ENCODE measurements around the gene MAN2A1. TPM values are rescaled to one million over a fixed set of nuclear protein-coding genes. Genes with fewer than 3 reads are reported as not detected.

MAN2A1 gene
- total and polyA plus RNA-seq, 2 experiments from 2014 or later: 4.4 to 8.6 TPM

GRCh38 chr5:109713453-109713852 lies 23.7 kb downstream of the MAN2A1 start:
- no peak for TF ChIP-seq CTCF (IDR thresholded peaks at IDR 0.05; ENCODE audit: low read depth, low read length)
- no peak for DNase-seq (ENCODE audit: low read depth in 1 of 2, low spot score in 1 of 2)
- Histone ChIP-seq H3K4me3 (no peak overlapping the region), H3K27me3 (no peaks in the 10 kb centered on the region), H3K27ac (no peak overlapping the region), H3K4me1 (ENCODE audit: low read depth) (peaks cover 7% of the 10 kb centered on the region), H3K9me3 (ENCODE audit: low read depth) (no peaks in the 10 kb centered on the region), H3K36me3 (no peaks in the 10 kb centered on the region)

- DNase-seq (ENCODE audit: low read depth in 1 of 2, low spot score in 1 of 2): no peak
- no peak overlapping the region for H3K27ac ChIP-seq
- no peak for TF ChIP-seq CTCF (IDR thresholded peaks at IDR 0.05; ENCODE audit: low read depth, low read length)
- H3K4me3 ChIP-seq: no peak overlapping the region
- peaks cover 7% of the 10 kb centered on the region for H3K4me1 ChIP-seq (ENCODE audit: low read depth)
- no peaks in the 10 kb centered on the region for H3K9me3 ChIP-seq (ENCODE audit: low read depth)
- no peaks in the 10 kb centered on the region for H3K36me3 ChIP-seq
- no peaks in the 10 kb centered on the region for H3K27me3 ChIP-seq
Observed at GRCh38 chr5:109714592-109714991, 24.9 kb downstream of the MAN2A1 start.

- Histone ChIP-seq H3K36me3 (no peaks in the 10 kb centered on the region), H3K27ac (no peak overlapping the region), H3K27me3 (no peaks in the 10 kb centered on the region), H3K9me3 (ENCODE audit: low read depth) (no peaks in the 10 kb centered on the region), H3K4me1 (ENCODE audit: low read depth) (peaks cover 7% of the 10 kb centered on the region), H3K4me3 (no peak overlapping the region)
- DNase-seq (ENCODE audit: low read depth in 1 of 2, low spot score in 1 of 2): no peak
- no peak for TF ChIP-seq CTCF (IDR thresholded peaks at IDR 0.05; ENCODE audit: low read depth, low read length)
Observed at GRCh38 chr5:109718216-109718615, 28.5 kb downstream of the MAN2A1 start.

GRCh38 chr5:109718632-109719031 lies 28.9 kb downstream of the MAN2A1 start:
- no peaks in the 10 kb centered on the region for H3K27me3 ChIP-seq
- no peak for DNase-seq (ENCODE audit: low read depth in 1 of 2, low spot score in 1 of 2)
- no peaks in the 10 kb centered on the region for H3K9me3 ChIP-seq (ENCODE audit: low read depth)
- no peak overlapping the region for H3K27ac ChIP-seq
- no peak overlapping the region for H3K4me3 ChIP-seq
- H3K4me1 ChIP-seq (ENCODE audit: low read depth): peaks cover 7% of the 10 kb centered on the region
- no peaks in the 10 kb centered on the region for H3K36me3 ChIP-seq
- no peak for TF ChIP-seq CTCF (IDR thresholded peaks at IDR 0.05; ENCODE audit: low read depth, low read length)

- Histone ChIP-seq H3K4me3 (no peak overlapping the region), H3K27me3 (no peaks in the 10 kb centered on the region), H3K36me3 (no peaks in the 10 kb centered on the region), H3K4me1 (ENCODE audit: low read depth) (peaks cover under 1% of the 10 kb centered on the region), H3K27ac (no peak overlapping the region), H3K9me3 (ENCODE audit: low read depth) (no peaks in the 10 kb centered on the region)
- no peak for TF ChIP-seq CTCF (IDR thresholded peaks at IDR 0.05; ENCODE audit: low read depth, low read length)
- no peak for DNase-seq (ENCODE audit: low read depth in 1 of 2, low spot score in 1 of 2)
Observed at GRCh38 chr5:109719978-109720377, 30.3 kb downstream of the MAN2A1 start.

- Histone ChIP-seq H3K27me3 (no peaks in the 10 kb centered on the region), H3K4me3 (no peak overlapping the region), H3K27ac (no peak overlapping the region), H3K4me1 (ENCODE audit: low read depth) (no peaks in the 10 kb centered on the region), H3K9me3 (ENCODE audit: low read depth) (no peaks in the 10 kb centered on the region), H3K36me3 (no peaks in the 10 kb centered on the region)
- DNase-seq (ENCODE audit: low read depth in 1 of 2, low spot score in 1 of 2): no peak
- no peak for TF ChIP-seq CTCF (IDR thresholded peaks at IDR 0.05; ENCODE audit: low read depth, low read length)
Observed at GRCh38 chr5:109721741-109722140, 32.0 kb downstream of the MAN2A1 start.
